Sigmoid colon (tissue), 7 donors: ENCODE results near the gene PCDHA3. TPM values are rescaled to one million over a fixed set of nuclear protein-coding genes. Genes with fewer than 3 reads are reported as not detected.
"Not testable (repeated sequence)": the region's sequence is repeated elsewhere in the genome, so short reads cannot be mapped to it uniquely, and the experiment has no call there.

Experiments
- DNase-seq: peaks from one replicate; pipeline ENCODE4 v3.0.0-alpha.2; 2019
- H3K27ac ChIP-seq, 4 donors: fragments of 200-600 bp; sonication (generic); one replicate each; pipeline ENCODE4 v1.5.1; 2016 to 2019; ENCODE audit warnings: mild to moderate bottlenecking in 1 of 4
- H3K27me3 ChIP-seq, 3 donors: fragments of 200-600 bp; sonication (generic); one replicate each; pipeline ENCODE4 v1.5.1; 2019; ENCODE audit warnings: mild to moderate bottlenecking in 1 of 3
- H3K36me3 ChIP-seq, 4 donors: fragments of 200-600 bp; sonication (generic); one replicate each; pipeline ENCODE4 v1.5.1; 2016 to 2019
- H3K4me1 ChIP-seq, 4 donors: fragments of 200-600 bp; sonication (generic); one replicate each; pipeline ENCODE4 v1.5.1; 2017 to 2019
- H3K4me3 ChIP-seq, 4 donors: fragments of 200-600 bp; sonication (generic); one replicate each; pipeline ENCODE4 v1.5.1; 2017 to 2019; ENCODE audit warnings: mild to moderate bottlenecking in 2 of 4, moderate library complexity in 1 of 4
- H3K9me3 ChIP-seq, 4 donors: fragments of 200-600 bp in 3 of 4; sonication (generic) in 3 of 4; one replicate each; pipeline versions ENCODE4 v1.5.1 to v1.6.1; 2013 to 2019
- EP300 ChIP-seq, 4 donors: sonication (generic); formaldehyde crosslinking; IDR thresholded peaks; one replicate each; pipeline ENCODE4 v1.6.1; 2017; ENCODE audit warnings: antibody characterized with exemption in 4 of 4
- POLR2A ChIP-seq, 2 donors: fragments of 450-650 bp; IDR thresholded peaks; one replicate each; pipeline ENCODE4 v1.6.1; 2016; ENCODE audit warnings: antibody characterized with exemption in 2 of 2, mild to moderate bottlenecking in 2 of 2, moderate library complexity in 2 of 2
- POLR2AphosphoS5 ChIP-seq, 4 donors: sonication (generic); formaldehyde crosslinking; IDR thresholded peaks; one replicate each; pipeline ENCODE4 v1.6.1; 2017; ENCODE audit warnings: antibody characterized with exemption in 4 of 4
- WGBS, 2 donors: extraction: QIAGEN DNeasy Blood & Tissue Kit; methylation state at CpG; one replicate each; pipeline ENCODE4 v1.1.7; 2013; 5-methylcytosine and 5-hydroxymethylcytosine counted together
- intact Hi-C: fragments of 100-400 bp; cut with DNase I; formaldehyde crosslinking; loops from one replicate; pipeline ENCODE4 v1.15.1; 2023
- polyA plus RNA-seq, 3 donors: library from polyadenylated mRNA; stranded (reverse); fragments of 200-250 nt; gene quantifications; one replicate each; pipeline ENCODE4 v1.2.3, GENCODE V29; 2013
- total RNA-seq, 4 donors: library from RNA; depleted of rRNA; stranded (reverse); fragments of >200 nt; gene quantifications; one replicate each; pipeline ENCODE4 v1.1.0, GENCODE V29; 2016
- TF ChIP-seq, protein P1 (sequence below), 4 experiments: fragments of 450-650 bp in 3 of 4; fragments of 200-600 bp in 1 of 4; IDR thresholded peaks; one replicate each; pipeline ENCODE4 v1.5.1; 2016 to 2019; ENCODE audit warnings: antibody characterized with exemption in 4 of 4, mild to moderate bottlenecking in 3 of 4, moderate library complexity in 2 of 4
- donor health status: healthy with polysubstance abuse.
- donor health status: Bipolar disorder and iron deficiency.
- donor health status: healthy.

The PCDHA3 gene
- total and polyA plus RNA-seq, 7 donors: 0.17 to 1.2 (median 1.1) TPM; not detected in 2

DNA sequence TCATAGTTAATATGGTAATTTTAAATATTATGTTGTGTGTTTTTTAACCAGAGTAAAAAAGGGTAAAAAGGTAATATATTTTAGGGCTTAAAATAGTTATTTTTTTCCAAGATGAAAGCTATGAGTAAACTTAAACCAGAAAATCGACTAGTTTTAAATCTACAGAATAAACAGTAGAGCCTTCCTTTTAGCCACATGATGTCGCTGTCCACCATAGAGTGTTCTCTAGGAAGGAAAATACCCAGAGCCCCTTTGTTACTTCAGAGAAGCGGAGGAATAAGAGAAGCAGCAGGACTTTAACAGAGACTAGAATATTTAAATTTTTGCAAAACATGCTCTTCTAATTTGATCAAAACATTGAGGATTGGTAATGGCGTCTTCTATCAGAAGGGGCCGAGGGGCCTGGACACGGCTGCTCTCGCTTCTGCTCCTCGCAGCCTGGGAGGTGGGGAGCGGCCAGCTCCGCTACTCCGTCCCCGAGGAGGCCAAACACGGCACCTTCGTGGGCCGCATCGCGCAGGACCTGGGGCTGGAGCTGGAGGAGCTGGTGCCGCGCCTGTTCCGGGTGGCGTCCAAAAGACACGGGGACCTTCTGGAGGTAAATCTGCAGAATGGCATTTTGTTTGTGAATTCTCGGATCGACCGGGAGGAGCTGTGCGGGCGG, 6.1 kb upstream of the PCDHA3 start, which contains the start of gene PCDHA2:
PCDHA2 (plus strand) TSS at position 258 of the 664 bp plus-strand sequence.
- Histone ChIP-seq H3K4me3 (peak within 1 kb of the TSS in 3 of 4 donors; percentile 16 to 28 (median 25)), H3K4me1 (no peaks in the 10 kb centered on the region), H3K27me3 (peaks cover 0 to 74% (median 0%) of the 10 kb centered on the region in 3 donors), H3K36me3 (no peaks in the 10 kb centered on the region), H3K9me3 (peaks cover 0 to 34% (median 25%) of the 10 kb centered on the region in 4 donors), H3K27ac (no peak within 1 kb of the TSS)
- WGBS, 2 donors: 28 to 48% methylated on average over 27 of the region's 27 CpGs
- TF ChIP-seq EP300 (IDR thresholded peaks at IDR 0.05): no peak
- TF ChIP-seq POLR2AphosphoS5 (IDR thresholded peaks at IDR 0.05): no peak
- no peak for TF ChIP-seq POLR2A (IDR thresholded peaks at IDR 0.05)
- TF ChIP-seq, protein P1, sequence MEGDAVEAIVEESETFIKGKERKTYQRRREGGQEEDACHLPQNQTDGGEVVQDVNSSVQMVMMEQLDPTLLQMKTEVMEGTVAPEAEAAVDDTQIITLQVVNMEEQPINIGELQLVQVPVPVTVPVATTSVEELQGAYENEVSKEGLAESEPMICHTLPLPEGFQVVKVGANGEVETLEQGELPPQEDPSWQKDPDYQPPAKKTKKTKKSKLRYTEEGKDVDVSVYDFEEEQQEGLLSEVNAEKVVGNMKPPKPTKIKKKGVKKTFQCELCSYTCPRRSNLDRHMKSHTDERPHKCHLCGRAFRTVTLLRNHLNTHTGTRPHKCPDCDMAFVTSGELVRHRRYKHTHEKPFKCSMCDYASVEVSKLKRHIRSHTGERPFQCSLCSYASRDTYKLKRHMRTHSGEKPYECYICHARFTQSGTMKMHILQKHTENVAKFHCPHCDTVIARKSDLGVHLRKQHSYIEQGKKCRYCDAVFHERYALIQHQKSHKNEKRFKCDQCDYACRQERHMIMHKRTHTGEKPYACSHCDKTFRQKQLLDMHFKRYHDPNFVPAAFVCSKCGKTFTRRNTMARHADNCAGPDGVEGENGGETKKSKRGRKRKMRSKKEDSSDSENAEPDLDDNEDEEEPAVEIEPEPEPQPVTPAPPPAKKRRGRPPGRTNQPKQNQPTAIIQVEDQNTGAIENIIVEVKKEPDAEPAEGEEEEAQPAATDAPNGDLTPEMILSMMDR (IDR thresholded peaks at IDR 0.05): no peak
- intact Hi-C loops: no loop called here
- no peak for DNase-seq

DNA sequence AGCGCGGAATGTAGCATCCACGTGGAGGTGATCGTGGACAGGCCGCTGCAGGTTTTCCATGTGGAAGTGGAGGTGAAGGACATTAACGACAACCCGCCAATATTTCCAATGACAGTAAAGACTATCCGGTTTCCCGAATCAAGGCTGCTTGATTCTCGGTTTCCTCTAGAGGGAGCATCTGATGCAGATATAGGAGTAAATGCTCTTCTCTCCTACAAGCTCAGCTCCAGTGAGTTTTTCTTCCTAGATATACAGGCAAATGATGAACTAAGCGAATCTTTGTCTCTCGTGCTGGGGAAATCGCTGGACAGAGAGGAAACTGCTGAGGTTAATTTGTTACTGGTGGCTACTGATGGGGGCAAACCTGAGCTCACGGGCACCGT, 5.6 kb upstream of the PCDHA3 start:
- peaks cover 0 to 31% (median 25%) of the 10 kb centered on the region in 4 donors for H3K9me3 ChIP-seq
- TF ChIP-seq EP300 (IDR thresholded peaks at IDR 0.05) (no peak), POLR2A (IDR thresholded peaks at IDR 0.05) (no peak), POLR2AphosphoS5 (IDR thresholded peaks at IDR 0.05) (no peak)
- TF ChIP-seq, protein P1 (IDR thresholded peaks at IDR 0.05): no peak

DNA sequence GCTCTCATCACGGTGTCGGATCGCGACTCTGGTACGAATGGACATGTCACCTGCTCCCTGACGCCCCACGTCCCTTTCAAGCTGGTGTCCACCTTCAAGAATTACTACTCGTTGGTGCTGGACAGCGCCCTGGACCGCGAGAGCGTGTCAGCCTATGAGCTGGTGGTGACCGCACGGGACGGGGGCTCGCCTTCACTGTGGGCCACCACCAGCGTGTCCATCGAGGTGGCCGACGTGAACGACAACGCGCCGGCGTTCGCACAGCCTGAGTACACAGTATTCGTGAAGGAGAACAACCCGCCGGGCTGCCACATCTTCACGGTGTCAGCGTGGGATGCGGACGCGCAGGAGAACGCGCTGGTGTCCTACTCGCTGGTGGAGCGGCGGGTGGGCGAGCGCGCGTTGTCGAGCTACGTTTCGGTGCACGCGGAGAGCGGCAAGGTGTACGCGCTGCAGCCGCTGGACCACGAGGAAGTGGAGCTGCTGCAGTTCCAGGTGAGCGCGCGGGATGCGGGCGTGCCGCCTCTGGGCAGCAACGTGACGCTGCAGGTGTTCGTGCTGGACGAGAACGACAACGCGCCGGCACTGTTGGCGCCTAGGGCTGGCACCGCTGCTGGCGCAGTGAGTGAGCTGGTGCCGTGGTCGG, 4.7 kb upstream of the PCDHA3 start:
- Histone ChIP-seq H3K27me3 (peaks cover 0 to 72% (median 0%) of the 10 kb centered on the region in 3 donors), H3K9me3 (peaks cover 0 to 31% (median 27%) of the 10 kb centered on the region in 4 donors)
- 65 to 80% methylated on average over 72 of the region's 72 CpGs for WGBS, 2 donors

More for the DNA sequence above, 5.6 kb upstream of the PCDHA3 start:
- DNase-seq: no peak
- peak overlapping the region in 3 of 4 donors; percentile 16 to 28 (median 25) for H3K4me3 ChIP-seq
- 26 to 47% methylated on average over 15 of the region's 15 CpGs for WGBS, 2 donors
- no peak overlapping the region for H3K27ac ChIP-seq
- no peaks in the 10 kb centered on the region for H3K4me1 ChIP-seq
- H3K27me3 ChIP-seq: peaks cover 0 to 70% (median 0%) of the 10 kb centered on the region in 3 donors
- H3K36me3 ChIP-seq: no peaks in the 10 kb centered on the region
- intact Hi-C loops: no loop called here

DNA sequence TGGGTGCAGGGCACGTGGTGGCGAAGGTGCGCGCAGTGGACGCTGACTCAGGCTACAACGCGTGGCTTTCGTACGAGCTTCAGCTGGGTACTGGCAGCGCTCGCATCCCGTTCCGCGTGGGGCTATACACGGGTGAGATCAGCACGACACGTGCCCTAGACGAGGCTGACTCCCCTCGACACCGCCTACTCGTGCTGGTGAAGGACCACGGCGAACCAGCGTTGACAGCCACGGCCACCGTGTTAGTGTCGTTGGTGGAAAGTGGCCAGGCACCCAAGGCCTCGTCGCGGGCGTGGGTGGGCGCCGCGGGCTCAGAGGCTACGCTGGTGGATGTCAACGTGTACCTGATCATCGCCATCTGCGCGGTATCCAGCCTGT, 4.2 kb upstream of the PCDHA3 start:
- DNase-seq: no peak
- no peaks in the 10 kb centered on the region for H3K36me3 ChIP-seq
- TF ChIP-seq POLR2AphosphoS5 (IDR thresholded peaks at IDR 0.05) (no peak), POLR2A (IDR thresholded peaks at IDR 0.05) (no peak), EP300 (IDR thresholded peaks at IDR 0.05) (no peak)
- TF ChIP-seq, protein P1 (IDR thresholded peaks at IDR 0.05): no peak
- H3K27ac ChIP-seq: no peak overlapping the region
- no peaks in the 10 kb centered on the region for H3K4me1 ChIP-seq
- peaks cover 0 to 77% (median 0%) of the 10 kb centered on the region in 3 donors for H3K27me3 ChIP-seq
- H3K9me3 ChIP-seq: peaks cover 0 to 31% (median 29%) of the 10 kb centered on the region in 4 donors
- intact Hi-C loops: no loop called here
- H3K4me3 ChIP-seq: no peak overlapping the region
- 65 to 82% methylated on average over 39 of the region's 39 CpGs for WGBS, 2 donors

More for the DNA sequence above, 4.7 kb upstream of the PCDHA3 start:
- DNase-seq, H3K4me1 ChIP-seq, H3K36me3 ChIP-seq, H3K27ac ChIP-seq, intact Hi-C loops, H3K4me3 ChIP-seq: not testable (repeated sequence)

DNA sequence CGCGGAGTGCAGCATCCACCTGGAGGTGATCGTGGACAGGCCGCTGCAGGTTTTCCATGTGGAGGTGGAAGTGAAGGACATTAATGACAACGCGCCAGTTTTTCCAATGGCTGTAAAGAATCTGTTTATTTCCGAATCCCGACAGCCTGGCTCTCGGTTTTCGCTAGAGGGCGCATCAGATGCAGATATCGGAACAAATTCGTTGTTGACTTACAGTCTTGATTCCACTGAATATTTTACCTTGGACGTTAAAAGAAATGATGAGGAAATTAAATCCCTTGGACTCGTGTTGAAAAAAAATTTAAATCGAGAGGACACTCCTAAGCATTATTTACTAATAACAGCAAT, 611 bp downstream of the PCDHA3 start:
- no peak for DNase-seq
- Histone ChIP-seq H3K27me3 (peaks cover 0 to 68% (median 0%) of the 10 kb centered on the region in 3 donors), H3K27ac (peak overlapping the region in 1 of 4 donors; percentile 51)

DNA sequence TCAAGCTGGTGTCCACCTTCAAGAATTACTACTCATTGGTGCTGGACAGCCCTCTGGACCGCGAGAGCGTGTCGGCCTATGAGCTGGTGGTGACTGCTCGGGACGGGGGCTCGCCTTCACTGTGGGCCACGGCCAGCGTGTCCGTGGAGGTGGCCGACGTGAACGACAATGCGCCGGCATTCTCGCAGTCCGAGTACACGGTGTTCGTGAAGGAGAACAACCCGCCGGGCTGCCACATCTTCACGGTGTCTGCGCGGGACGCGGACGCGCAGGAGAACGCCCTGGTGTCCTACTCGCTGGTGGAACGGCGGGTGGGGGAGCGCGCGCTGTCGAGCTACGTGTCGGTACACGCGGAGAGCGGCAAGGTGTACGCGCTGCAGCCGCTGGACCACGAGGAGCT, 1.5 kb downstream of the PCDHA3 start:
- H3K9me3 ChIP-seq: peaks cover 0 to 18% (median 7%) of the 10 kb centered on the region in 4 donors
- H3K36me3 ChIP-seq, DNase-seq, H3K27ac ChIP-seq, H3K4me3 ChIP-seq, intact Hi-C loops, H3K4me1 ChIP-seq: not testable (repeated sequence)
- peaks cover 0 to 60% (median 0%) of the 10 kb centered on the region in 3 donors for H3K27me3 ChIP-seq
- whole genome bisulfite sequencing, 2 donors: 57 to 80% methylated on average over 45 of the region's 45 CpGs

More for the DNA sequence above, 611 bp downstream of the PCDHA3 start:
- WGBS, 2 donors: 18 to 48% methylated on average over 16 of the region's 16 CpGs
- H3K4me3 ChIP-seq: peak overlapping the region in 3 of 4 donors; percentile 34 to 43 (median 42)
- no peaks in the 10 kb centered on the region for H3K36me3 ChIP-seq
- peaks cover 0 to 20% (median 11%) of the 10 kb centered on the region in 4 donors for H3K9me3 ChIP-seq
- no peaks in the 10 kb centered on the region for H3K4me1 ChIP-seq
- TF ChIP-seq POLR2A (IDR thresholded peaks at IDR 0.05) (no peak), POLR2AphosphoS5 (IDR thresholded peaks at IDR 0.05) (no peak), EP300 (IDR thresholded peaks at IDR 0.05) (no peak)
- TF ChIP-seq, protein P1 (IDR thresholded peaks at IDR 0.05): no peak
- intact Hi-C loops: no loop called here
